HG02852 (cell line): ENCODE measurements around the gene MAP6.
A peak's percentile ranks its signal among the peaks of the same experiment; 100 is the strongest.

Experiments
- ATAC-seq: cut with Tn5 transposase; IDR thresholded peaks from one replicate; pipeline ENCODE4 v1.9.1; 2021; ENCODE audit warnings: mild to moderate bottlenecking, moderate library complexity; ENCODE audit not compliant: unreplicated experiment

MAP6 gene

DNA sequence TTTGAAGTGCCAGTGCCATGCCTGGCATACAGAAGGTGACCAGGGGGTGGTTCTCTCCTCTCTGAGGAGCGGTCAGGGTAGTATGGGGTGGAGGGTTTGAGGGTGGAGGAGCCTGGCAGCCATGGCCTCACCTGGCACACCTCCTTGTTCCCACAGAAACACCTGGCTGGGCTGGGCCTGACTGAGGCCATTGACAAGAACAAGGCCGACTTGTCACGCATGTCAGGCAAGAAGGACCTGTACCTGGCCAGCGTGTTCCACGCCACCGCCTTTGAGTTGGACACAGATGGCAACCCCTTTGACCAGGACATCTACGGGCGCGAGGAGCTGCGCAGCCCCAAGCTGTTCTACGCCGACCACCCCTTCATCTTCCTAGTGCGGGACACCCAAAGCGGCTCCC, 97.2 kb downstream of the MAP6 start:
- ATAC-seq, result no peak

- ATAC-seq, result no peak
These were observed 98.2 kb downstream of the MAP6 start for GRCh38 chr11:75570559-75571139.

GRCh38 chr11:75568616-75569219, 100.1 kb downstream of the MAP6 start:
- ATAC-seq, result no peak

DNA sequence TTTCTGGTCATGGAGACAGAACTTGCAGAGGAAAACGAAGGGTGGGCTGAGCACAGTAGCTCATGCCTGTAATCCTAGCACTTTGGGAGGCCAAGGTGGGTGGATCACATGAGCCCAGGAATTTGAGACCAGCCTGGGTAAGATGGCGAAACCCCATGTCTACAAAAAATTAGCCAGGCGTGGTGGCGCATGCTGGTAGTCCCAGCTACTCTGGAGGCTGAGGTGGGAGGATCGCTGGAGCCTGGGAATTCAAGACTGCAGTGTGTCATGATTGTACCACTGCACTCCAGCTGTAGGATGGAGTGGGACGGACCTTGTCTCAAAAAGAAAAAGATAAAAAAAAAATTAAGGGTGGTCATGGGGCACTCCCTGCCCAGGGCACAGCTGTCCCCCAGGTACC, 100.9 kb downstream of the MAP6 start:
- ATAC-seq, result no peak

DNA sequence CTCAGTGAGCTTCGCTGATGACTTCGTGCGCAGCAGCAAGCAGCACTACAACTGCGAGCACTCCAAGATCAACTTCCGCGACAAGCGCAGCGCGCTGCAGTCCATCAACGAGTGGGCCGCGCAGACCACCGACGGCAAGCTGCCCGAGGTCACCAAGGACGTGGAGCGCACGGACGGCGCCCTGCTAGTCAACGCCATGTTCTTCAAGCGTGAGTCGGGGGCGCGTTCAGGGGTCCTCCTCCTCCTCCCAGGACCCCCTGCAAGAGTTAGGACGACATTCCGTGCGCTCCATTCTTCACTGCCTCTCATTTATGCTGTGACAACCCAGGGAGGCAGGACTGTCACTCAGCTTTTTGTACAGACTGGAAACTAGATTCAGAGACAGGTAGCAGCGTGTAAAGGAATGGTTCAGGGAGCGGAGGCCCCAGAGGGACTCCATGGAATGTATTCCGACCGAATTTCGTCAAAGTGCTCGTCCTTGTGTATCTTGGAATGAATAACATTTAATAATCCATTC, 102.0 kb downstream of the MAP6 start:
- no peak for ATAC-seq

GRCh38 chr11:75565916-75566762, 102.7 kb downstream of the MAP6 start:
- no peak for ATAC-seq

- ATAC-seq, result no peak
These were observed 103.5 kb downstream of the MAP6 start for GRCh38 chr11:75565221-75565814.

DNA sequence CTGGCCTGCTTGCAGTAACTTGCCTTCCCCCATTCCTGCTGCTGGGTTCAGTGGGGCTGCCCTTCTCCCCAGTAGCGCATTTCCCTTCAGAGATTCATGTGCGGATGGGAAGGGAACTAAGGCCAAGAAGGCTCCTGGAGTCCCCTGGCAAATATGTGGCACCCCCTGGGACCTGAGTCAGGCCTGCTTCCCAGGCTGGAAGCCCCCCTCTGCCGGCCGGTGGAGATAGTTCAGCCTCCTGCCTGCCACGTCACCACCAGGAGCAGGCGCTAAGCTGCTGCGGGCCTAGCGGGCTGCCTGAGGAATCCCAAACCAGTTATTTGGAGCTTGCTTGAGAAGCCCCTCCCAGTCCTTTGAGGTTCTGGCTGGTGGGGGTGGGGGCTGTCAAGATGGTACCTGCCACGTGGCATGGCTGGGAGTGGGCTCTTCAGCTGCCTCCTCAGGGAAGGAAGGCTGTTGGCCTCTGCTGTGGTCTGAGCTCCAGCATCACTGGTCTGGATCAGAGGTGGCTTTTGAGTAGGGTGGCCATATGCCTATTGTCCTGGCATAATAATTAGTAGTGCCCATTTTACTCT, 104.8 kb downstream of the MAP6 start:
- no peak for ATAC-seq

DNA sequence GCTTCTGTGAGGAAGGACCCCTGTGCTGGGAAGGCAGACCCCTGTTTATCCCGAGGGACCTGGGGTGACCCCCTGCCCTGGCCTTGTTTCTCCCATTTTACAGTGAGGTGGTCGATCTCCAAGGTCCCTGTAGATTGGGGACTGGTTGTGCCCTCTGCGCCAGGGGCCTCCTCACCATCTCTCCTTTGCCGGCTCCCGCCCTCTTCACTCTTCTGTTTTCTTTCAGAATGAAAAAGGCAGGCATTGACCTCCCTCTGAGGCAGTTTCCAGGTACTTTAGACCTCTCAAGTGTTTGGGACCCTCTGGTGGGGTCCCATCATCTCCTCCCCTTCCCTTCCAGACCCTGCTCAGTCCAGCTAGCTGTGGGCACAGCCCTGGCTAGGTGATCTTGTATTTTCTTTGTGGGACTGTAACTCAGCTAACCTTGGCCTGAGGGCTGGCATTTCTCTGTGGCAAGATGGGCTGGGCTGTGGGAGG, 105.3 kb downstream of the MAP6 start:
- ATAC-seq, result no peak

GRCh38 chr11:75562836-75563484, 105.9 kb downstream of the MAP6 start:
- ATAC-seq, result no peak

GRCh38 chr11:75562048-75562835, 106.6 kb downstream of the MAP6 start, which contains the start of gene SERPINH1:
Gene SERPINH1, plus strand, starts transcription at chr11:75562253. Its CDS starts 4,097 bp downstream, at chr11:75566350.
- ATAC-seq, result peak; percentile 89

GRCh38 chr11:75561426-75562047, 107.3 kb downstream of the MAP6 start:
- no peak for ATAC-seq

DNA sequence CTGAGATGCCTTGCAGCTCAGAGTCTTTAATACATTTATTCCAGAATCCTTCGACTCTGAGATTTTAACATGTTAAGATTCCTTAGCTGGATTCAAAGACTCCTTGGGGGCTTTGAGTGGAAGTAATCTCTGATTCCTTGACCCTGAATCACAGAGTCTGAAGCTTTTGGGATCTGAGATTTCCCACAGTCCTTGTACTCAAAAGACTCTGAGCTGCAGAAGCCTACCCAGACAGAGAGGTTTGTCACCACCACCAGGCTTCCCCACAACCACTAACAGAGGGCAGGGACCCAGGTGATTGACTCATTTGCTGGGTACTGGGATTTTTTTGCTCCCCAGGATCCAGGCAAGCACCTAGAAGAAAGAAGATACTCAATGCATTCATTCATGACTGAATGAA, 108.2 kb downstream of the MAP6 start:
- ATAC-seq, result no peak

DNA sequence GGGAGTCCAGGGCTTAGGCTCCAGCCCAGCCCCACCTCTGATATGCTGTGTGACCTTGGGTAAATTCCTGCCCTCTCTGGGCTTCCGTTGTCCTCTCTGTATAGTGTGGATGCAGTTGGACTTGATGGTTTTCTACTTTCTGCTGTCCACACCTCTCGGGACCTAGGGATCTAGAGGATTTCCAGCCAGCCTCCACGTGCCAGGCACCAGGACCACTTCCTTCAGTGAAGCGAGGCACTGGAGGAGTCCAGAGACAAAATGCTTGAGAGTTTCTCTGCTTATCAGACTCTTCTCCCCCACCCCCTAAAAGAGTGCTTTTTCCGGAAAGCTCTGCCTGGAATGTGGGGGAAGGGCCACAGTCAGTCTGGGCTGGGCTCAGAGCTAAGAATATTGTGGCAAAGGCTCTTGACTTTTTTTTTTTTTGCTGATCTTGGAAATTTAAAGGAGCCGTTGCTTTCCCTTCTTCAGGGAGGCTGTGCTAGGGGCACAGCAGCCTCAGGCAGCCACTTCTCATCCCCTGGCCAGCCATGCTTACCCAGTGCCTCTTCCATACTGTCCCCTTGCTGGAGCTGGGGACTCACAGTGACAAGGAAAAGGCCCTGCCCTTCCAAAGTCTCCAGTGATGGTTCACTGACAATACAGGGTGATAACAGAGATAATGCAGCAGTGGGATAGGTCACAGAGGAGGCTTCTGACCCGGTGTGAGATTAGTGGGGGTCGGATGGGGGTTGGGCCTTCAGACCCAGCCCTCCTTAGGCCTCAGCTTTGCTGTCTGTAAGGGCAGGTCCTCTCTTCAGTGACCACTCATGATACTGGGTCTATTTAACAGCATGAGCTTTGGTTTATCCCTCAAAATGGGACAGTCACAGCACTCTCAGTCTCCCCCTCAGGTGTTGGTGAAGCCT, 109.6 kb downstream of the MAP6 start:
- ATAC-seq, result no peak

DNA sequence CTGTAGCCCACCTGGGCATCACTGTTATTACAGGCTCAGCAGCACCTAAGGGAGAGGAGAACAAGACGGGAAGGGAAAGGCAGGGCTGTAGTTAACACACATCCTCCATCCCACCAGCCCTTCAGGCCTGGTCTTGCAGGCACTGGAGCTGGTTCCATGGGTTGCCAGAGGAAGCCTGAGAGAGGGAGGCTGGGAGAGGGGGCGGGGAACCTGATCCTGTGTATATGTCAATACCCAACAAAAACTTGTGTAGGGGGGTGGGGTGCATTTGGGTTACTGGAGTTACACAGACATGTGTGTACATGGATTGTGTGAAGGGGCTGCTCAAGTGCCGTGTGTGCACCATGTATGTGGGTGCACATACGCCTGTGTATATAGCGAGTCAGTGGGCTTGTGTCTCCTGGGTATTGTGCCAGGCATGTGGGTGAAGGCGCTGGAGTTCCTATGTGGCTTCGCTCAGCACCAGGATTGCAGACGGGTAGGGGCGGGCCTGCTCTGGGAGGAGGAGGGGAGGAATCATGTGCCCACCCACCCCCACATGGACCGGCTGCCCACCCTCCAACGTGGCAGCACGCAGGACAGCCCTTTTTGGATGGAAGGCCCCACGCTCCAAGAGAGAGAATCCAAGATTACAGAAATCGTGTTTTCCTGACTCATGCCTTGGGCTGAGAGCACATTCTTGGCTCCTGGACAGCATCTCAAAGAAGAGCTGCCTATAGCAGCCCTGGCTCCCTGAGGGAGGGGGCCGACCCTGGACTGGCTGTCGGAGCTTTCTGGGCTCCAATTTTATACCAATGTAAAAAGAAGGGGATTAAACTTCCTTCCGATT, 111.0 kb downstream of the MAP6 start:
- no peak for ATAC-seq

GRCh38 chr11:75556275-75556674, 112.6 kb downstream of the MAP6 start:
- ATAC-seq, result no peak

GRCh38 chr11:75555079-75555811, 113.6 kb downstream of the MAP6 start:
- no peak for ATAC-seq
